HepG2 (cell line): ENCODE data around the gene NAALADL1. TPM values are rescaled to one million over a fixed set of nuclear protein-coding genes. Genes with fewer than 3 reads are reported as not detected.

Source experiments
- FOXP1 ChIP-seq, 2 experiments: fragments of 450-650 bp in 1 of 2; IDR thresholded peaks; 2 replicates each; pipeline ENCODE4 v1.6.1; 2017 to 2018; ENCODE audit warnings: antibody characterized with exemption in 1 of 2
- NCOA5 ChIP-seq: sonication (generic); formaldehyde crosslinking; IDR thresholded peaks from 2 replicates; pipeline ENCODE4 v1.4.0; 2020; ENCODE audit warnings: missing genetic modification reagents
- PCBP2 ChIP-seq: fragments of 200-400 bp; formaldehyde crosslinking; optimal IDR thresholded peaks from 2 replicates; pipeline ENCODE3; 2018; ENCODE audit warnings: low read length, low read depth; ENCODE audit not compliant: poor library complexity, severe bottlenecking
- SNAI1 ChIP-seq: sonication (generic); formaldehyde crosslinking; IDR thresholded peaks from 2 replicates; pipeline ENCODE4 v1.5.0; 2020; ENCODE audit warnings: mild to moderate bottlenecking, missing genetic modification reagents, borderline replicate concordance
- ZBTB42 ChIP-seq: sonication (generic); formaldehyde crosslinking; IDR thresholded peaks from 2 replicates; pipeline ENCODE4 v1.5.0; 2020; ENCODE audit warnings: mild to moderate bottlenecking, missing genetic modification reagents
- ZNF225 ChIP-seq: sonication (generic); formaldehyde crosslinking; IDR thresholded peaks from 2 replicates; pipeline ENCODE4 v1.4.0; 2020; ENCODE audit warnings: mild to moderate bottlenecking, missing genetic modification reagents
- ZNF30 ChIP-seq: sonication (generic); formaldehyde crosslinking; IDR thresholded peaks from 2 replicates; pipeline ENCODE4 v1.5.0; 2020; ENCODE audit warnings: mild to moderate bottlenecking, missing genetic modification reagents
- ZNF335 ChIP-seq: sonication (generic); formaldehyde crosslinking; IDR thresholded peaks from 2 replicates; pipeline ENCODE4 v1.4.0; 2020; ENCODE audit warnings: missing genetic modification reagents
- ZNF598 ChIP-seq: sonication (generic); formaldehyde crosslinking; IDR thresholded peaks from 2 replicates; pipeline ENCODE4 v1.5.1; 2020; ENCODE audit warnings: mild to moderate bottlenecking, missing genetic modification reagents, borderline replicate concordance
- polyA plus RNA-seq, 8 experiments: library from polyadenylated mRNA; depleted of rRNA in 3 of 8; stranded (reverse) in 7 of 8; unstranded in 1 of 8; fragments of >200 nt; fragmentation: Illumina TruSeq in 4 of 8; extraction: Trizol in 4 of 8; gene quantifications; 2 replicates each; pipeline versions ENCODE4 v1.2.1 to v1.2.3, GENCODE V29; 2011 to 2016; ENCODE audit warnings: low read depth in 4 of 8, missing spikeins in 1 of 8, mixed read lengths in 1 of 8; ENCODE audit not compliant: insufficient read depth in 1 of 8
- total RNA-seq, 5 experiments: library from RNA; depleted of rRNA; stranded (reverse); fragments of >200 nt; fragmentation: Illumina TruSeq; extraction: Trizol; gene quantifications; 2 replicates each; pipeline ENCODE4 v1.2.3, GENCODE V29; 2016; ENCODE audit warnings: low read depth in 1 of 5
- TF ChIP-seq, protein P1 (sequence below): sonication (generic); formaldehyde crosslinking; IDR thresholded peaks from 2 replicates; pipeline ENCODE4 v1.5.1; 2020; ENCODE audit warnings: missing genetic modification reagents, mild to moderate bottlenecking, borderline replicate concordance
- TF ChIP-seq, protein P2 (sequence below): sonication (generic); formaldehyde crosslinking; IDR thresholded peaks from 2 replicates; pipeline ENCODE4 v1.4.0; 2020; ENCODE audit warnings: missing genetic modification reagents
- TF ChIP-seq, protein P3 (sequence below): sonication (generic); formaldehyde crosslinking; IDR thresholded peaks from 2 replicates; pipeline ENCODE4 v1.4.0; 2020; ENCODE audit warnings: mild to moderate bottlenecking, missing genetic modification reagents
- TF ChIP-seq, protein P4 (sequence below): sonication (generic); formaldehyde crosslinking; IDR thresholded peaks from 2 replicates; pipeline ENCODE4 v1.4.0; 2020; ENCODE audit warnings: missing genetic modification reagents, borderline replicate concordance
- TF ChIP-seq, protein P5 (sequence below): sonication (generic); formaldehyde crosslinking; IDR thresholded peaks from 2 replicates; pipeline ENCODE4 v1.4.0; 2020; ENCODE audit warnings: mild to moderate bottlenecking, low read depth, missing genetic modification reagents

NAALADL1 gene
- total and polyA plus RNA-seq, 2 of the 13 experiments (the other 11 are each of a cell fraction or from before 2014, with no cell fraction given) = 9.3 to 33.9 TPM

DNA sequence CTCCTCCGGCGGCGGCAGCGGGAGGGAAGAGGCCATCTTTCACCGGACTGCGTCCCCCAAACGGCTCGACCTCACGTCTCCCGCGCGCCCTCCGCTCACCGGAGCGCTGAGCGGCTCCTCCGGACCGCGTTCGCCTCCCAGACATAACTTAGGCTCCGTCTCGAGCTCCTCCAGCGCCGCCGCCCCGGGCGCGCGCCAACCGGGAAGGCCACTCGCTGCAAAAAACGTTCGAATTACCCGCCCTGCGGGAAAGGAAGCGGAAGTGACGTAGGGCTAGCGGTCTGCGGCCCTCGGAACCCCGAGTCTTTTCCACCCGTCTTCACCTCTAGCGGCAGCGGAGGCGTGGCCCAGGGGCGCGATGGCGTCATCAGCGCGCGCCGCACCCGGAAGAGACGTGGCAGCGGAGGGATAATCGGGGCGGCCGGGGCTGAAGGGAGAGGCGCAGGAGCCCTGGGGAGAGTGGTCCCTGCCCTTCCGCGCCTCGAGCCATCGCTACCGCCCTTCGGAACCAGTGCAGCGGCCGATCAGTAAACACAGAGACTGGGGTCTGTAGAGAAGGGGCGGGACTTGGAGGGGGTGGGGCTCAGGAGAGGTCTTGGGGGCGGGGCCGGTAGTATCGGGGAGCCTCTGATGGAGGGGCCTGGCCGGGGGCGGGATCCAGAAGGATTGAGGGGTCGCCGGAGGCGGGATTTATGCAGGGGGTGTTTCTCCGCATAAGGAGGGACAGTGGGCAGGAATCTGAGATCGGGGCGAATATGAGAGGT is 25.7 kb upstream of the NAALADL1 start, which contains the start of the genes CDCA5 and ZFPL1 (continued):
- TF ChIP-seq, protein P1, sequence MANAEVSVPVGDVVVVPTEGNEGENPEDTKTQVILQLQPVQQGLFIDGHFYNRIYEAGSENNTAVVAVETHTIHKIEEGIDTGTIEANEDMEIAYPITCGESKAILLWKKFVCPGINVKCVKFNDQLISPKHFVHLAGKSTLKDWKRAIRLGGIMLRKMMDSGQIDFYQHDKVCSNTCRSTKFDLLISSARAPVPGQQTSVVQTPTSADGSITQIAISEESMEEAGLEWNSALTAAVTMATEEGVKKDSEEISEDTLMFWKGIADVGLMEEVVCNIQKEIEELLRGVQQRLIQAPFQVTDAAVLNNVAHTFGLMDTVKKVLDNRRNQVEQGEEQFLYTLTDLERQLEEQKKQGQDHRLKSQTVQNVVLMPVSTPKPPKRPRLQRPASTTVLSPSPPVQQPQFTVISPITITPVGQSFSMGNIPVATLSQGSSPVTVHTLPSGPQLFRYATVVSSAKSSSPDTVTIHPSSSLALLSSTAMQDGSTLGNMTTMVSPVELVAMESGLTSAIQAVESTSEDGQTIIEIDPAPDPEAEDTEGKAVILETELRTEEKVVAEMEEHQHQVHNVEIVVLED (CRISPR knock-in tag) = peak; percentile 94
- TF ChIP-seq, protein P2, sequence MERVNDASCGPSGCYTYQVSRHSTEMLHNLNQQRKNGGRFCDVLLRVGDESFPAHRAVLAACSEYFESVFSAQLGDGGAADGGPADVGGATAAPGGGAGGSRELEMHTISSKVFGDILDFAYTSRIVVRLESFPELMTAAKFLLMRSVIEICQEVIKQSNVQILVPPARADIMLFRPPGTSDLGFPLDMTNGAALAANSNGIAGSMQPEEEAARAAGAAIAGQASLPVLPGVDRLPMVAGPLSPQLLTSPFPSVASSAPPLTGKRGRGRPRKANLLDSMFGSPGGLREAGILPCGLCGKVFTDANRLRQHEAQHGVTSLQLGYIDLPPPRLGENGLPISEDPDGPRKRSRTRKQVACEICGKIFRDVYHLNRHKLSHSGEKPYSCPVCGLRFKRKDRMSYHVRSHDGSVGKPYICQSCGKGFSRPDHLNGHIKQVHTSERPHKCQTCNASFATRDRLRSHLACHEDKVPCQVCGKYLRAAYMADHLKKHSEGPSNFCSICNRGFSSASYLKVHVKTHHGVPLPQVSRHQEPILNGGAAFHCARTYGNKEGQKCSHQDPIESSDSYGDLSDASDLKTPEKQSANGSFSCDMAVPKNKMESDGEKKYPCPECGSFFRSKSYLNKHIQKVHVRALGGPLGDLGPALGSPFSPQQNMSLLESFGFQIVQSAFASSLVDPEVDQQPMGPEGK (CRISPR knock-in tag) = peak; percentile 59
- TF ChIP-seq FOXP1 (IDR thresholded peaks at IDR 0.05) (no peak), FOXP1 (CRISPR knock-in tag; IDR thresholded peaks at IDR 0.05) (no peak), SNAI1 (no peak), ZNF598 (CRISPR knock-in tag) (no peak), ZNF335 (CRISPR knock-in tag) (peak; percentile 44; the same call in 1 of the 2 replicates), NCOA5 (CRISPR knock-in tag) (no peak), ZBTB42 (CRISPR knock-in tag) (0 out of 2 replicates have a peak, but pooled peaks have one; percentile 41), ZNF225 (peak; percentile 58; the same call in 1 of the 2 replicates), PCBP2 (no peak), ZNF30 (CRISPR knock-in tag) (no peak)
- TF ChIP-seq, protein P3, sequence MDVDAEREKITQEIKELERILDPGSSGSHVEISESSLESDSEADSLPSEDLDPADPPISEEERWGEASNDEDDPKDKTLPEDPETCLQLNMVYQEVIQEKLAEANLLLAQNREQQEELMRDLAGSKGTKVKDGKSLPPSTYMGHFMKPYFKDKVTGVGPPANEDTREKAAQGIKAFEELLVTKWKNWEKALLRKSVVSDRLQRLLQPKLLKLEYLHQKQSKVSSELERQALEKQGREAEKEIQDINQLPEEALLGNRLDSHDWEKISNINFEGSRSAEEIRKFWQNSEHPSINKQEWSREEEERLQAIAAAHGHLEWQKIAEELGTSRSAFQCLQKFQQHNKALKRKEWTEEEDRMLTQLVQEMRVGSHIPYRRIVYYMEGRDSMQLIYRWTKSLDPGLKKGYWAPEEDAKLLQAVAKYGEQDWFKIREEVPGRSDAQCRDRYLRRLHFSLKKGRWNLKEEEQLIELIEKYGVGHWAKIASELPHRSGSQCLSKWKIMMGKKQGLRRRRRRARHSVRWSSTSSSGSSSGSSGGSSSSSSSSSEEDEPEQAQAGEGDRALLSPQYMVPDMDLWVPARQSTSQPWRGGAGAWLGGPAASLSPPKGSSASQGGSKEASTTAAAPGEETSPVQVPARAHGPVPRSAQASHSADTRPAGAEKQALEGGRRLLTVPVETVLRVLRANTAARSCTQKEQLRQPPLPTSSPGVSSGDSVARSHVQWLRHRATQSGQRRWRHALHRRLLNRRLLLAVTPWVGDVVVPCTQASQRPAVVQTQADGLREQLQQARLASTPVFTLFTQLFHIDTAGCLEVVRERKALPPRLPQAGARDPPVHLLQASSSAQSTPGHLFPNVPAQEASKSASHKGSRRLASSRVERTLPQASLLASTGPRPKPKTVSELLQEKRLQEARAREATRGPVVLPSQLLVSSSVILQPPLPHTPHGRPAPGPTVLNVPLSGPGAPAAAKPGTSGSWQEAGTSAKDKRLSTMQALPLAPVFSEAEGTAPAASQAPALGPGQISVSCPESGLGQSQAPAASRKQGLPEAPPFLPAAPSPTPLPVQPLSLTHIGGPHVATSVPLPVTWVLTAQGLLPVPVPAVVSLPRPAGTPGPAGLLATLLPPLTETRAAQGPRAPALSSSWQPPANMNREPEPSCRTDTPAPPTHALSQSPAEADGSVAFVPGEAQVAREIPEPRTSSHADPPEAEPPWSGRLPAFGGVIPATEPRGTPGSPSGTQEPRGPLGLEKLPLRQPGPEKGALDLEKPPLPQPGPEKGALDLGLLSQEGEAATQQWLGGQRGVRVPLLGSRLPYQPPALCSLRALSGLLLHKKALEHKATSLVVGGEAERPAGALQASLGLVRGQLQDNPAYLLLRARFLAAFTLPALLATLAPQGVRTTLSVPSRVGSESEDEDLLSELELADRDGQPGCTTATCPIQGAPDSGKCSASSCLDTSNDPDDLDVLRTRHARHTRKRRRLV = no peak
- TF ChIP-seq, protein P4, sequence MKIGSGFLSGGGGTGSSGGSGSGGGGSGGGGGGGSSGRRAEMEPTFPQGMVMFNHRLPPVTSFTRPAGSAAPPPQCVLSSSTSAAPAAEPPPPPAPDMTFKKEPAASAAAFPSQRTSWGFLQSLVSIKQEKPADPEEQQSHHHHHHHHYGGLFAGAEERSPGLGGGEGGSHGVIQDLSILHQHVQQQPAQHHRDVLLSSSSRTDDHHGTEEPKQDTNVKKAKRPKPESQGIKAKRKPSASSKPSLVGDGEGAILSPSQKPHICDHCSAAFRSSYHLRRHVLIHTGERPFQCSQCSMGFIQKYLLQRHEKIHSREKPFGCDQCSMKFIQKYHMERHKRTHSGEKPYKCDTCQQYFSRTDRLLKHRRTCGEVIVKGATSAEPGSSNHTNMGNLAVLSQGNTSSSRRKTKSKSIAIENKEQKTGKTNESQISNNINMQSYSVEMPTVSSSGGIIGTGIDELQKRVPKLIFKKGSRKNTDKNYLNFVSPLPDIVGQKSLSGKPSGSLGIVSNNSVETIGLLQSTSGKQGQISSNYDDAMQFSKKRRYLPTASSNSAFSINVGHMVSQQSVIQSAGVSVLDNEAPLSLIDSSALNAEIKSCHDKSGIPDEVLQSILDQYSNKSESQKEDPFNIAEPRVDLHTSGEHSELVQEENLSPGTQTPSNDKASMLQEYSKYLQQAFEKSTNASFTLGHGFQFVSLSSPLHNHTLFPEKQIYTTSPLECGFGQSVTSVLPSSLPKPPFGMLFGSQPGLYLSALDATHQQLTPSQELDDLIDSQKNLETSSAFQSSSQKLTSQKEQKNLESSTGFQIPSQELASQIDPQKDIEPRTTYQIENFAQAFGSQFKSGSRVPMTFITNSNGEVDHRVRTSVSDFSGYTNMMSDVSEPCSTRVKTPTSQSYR (CRISPR knock-in tag) = peak; percentile 67; the same call in 1 of the 2 replicates
- TF ChIP-seq, protein P5, sequence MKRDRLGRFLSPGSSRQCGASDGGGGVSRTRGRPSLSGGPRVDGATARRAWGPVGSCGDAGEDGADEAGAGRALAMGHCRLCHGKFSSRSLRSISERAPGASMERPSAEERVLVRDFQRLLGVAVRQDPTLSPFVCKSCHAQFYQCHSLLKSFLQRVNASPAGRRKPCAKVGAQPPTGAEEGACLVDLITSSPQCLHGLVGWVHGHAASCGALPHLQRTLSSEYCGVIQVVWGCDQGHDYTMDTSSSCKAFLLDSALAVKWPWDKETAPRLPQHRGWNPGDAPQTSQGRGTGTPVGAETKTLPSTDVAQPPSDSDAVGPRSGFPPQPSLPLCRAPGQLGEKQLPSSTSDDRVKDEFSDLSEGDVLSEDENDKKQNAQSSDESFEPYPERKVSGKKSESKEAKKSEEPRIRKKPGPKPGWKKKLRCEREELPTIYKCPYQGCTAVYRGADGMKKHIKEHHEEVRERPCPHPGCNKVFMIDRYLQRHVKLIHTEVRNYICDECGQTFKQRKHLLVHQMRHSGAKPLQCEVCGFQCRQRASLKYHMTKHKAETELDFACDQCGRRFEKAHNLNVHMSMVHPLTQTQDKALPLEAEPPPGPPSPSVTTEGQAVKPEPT (CRISPR knock-in tag) = peak; percentile 77; the same call in 1 of the 2 replicates
